HuH-7.5 (cell line): Measurements from ENCODE around the gene SLC6A1.

ENCODE experiments used
- DNase-seq: peaks from one replicate; pipeline ENCODE4 v3.0.0; 2011; ENCODE audit warnings: low spot score

Gene SLC6A1

DNA sequence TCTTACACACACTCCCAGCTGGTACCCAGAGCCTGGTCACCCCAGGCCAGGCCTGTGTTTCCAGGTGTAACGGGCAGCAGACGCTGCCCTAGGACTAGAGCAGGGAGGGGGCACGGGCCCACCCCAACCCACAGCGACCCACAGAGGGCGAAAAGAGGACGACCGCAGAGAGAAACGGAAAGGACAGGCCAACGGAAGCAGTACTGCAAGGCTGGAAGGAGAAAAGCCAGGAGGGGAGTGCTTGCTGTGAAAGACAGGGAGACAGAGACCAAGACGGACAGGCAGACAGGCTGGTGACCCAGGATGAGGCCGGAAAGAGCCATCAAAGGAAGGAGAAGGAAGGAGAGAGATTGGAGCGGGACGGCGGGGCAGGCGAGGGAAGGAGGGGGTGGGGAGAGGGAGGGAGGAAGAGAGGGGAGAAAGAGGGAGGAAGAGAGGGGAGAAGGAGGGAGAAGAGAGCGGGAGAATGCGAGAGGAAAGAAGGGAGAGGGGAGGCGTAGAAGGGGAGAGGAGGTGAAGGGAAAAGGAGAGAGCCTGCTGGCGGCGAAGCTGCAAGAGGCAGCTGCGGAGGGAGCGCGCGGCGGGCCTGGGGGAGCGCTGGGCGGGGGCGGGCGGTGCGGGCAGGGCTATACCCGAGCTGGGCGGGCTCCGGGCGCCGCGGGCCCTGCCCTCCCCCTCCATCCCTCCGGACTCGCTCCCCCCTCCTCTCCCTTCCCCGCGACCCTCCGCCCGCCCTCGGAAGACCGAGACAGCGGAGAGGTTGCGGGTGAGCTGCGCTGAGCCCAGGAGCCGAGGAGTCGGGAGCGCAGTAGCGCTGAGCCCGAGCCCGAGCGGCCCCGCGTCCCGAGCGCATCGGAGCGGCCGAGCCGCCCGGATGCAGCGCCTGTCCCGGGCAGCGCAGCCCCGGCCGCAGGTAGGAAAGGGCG lies at the start of gene SLC6A1:
TSS of gene SLC6A1 (plus strand) at position 732 of the 926 bp plus-strand sequence. CDS start 24,464 bp downstream, outside the sequence.
- DNase-seq, result no peak

DNA sequence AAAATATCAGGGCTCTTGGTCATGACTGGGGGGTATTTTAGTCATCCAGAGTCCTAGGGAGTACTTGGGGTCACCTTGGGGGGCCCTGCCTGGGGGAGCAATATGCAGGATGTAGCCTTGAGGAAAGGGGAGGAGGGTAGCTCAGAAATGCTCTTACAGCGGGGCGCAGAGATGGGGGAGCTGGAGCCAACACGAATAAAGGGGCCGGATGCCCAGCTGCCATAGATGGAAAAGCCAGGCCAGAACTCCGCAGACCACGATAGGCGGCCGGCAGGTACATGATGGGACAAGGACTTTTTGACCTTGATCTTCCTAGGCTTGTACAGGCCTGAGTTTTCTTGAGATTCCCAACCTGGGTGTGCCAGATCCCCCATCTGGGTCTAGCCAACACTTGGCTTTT lies 47.7 kb upstream of the SLC6A1 start:
- no peak for DNase-seq

DNA sequence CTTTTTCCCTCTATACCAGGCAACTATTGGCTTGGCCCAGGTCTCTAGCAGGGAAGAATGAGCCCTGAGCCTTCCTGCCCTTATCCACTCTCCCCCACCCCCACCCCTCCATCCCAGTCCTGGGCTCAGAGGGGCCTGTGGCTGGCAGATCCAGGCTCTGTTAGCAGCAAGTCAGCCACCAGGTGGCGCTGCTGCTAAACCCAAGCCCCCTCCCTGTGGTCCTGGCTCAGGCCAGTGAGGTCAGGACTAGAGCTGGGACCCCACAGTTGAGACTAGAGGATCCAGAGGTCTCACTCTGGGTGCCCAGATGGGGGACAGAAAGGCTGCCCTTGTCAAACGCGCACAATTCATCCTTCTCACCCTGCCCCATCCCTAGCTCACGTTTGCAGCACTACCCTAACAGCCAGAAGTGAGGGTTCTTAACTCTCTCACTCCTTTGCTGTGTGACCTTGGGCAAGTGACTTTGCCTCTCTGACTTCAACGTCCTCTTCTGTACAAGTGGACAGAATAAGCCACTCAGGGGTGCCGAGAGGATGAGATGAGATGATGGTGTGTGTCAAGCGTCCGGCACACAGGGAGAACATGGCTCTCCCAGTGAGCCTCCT lies 46.8 kb upstream of the SLC6A1 start:
- DNase-seq, result peak; percentile 98

DNA sequence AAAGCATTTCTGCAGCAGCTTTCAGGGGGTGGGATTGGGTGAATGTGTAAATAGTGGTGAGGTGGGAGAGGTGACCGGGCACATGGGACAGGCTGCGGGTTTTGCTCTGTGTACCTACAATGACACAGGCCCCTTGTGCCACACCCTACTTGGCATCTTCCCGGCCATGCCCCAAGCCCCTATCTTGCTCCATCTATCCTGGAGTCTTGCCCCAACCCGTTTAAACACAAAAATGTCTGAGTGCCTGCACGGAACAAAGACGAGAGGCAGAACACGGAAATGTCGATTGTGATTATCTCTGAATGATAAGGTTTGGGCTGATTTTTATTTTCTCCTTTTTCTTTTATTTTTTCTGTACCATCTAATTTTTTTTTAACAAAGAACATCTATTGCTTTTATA lies 46.0 kb upstream of the SLC6A1 start:
- no peak for DNase-seq

DNA sequence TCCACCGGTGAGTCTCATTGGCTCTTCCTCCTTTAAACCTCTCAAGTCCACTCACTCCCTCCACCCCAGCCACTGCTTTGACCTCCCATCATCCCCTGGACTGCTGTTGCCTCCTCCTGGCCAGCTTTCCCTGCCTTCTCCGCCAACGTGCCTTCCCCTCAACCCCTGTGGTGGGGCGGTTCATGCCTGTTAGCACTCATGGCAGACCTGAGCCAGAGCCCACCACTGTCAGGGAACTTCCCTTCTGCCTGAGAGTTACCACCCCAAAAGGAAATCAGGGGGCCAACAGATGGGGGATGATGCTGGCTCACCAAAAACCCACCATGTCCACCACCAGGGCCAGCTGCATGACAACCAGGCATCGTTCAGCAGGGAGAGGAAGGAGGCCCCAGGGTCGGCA lies 44.2 kb upstream of the SLC6A1 start:
- no peak for DNase-seq

DNA sequence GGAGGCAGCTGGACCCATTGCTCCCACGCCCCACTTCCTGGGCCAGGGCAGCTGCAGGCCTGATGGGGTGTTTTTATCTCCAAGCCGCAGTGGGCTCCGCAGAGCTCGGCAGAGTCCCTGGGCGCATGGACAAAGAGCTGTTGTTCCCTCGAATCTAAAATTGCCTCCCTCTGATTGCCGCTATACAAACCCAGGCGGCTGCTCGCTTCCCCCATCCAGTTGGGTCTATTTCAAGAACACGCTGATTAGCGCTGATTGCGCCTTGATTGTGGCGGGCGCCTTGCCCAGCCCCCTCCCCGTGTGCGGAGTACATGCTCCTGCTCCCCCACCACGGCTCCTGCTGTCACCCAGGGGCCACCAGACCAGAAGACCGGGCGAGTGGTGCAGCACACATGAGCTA lies 43.4 kb upstream of the SLC6A1 start:
- no peak for DNase-seq

DNA sequence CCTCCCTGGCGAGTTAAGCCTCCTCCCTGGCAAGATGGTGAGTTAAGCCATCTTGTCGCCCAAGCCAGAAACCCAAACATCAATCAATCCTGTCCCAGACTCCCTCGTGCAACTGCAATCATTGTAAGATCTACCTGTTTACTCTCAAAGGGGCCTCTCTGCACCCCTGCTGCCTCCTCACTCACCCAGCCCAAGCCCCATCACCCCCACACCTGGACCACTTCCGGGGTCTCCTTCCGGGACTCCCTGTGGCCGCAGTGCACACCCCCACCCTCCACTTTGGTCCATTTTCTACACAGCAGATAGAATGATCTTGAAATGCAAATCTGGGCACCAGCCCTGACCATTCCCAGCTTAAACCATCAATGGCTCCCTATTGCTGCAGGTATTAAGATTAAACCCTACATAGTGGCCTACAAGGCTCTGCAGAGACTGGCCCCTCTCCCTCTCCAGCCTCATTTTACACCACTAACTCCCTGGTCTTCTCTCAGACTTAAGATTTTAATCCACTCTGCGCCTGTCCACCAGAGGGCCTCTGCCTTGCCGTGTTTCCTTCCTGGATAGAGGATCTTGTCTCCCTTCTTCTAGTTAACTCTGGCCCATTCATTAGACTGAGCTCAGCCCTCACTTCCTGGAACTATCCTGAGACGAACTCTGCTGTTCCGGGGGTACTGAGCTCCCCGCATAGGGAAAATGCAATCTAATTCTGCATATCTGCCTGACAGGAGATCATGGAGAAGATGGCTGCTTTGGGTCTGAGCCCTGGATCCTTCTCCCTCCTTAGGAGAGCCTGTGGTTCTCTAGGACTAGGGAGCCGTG lies 41.9 kb upstream of the SLC6A1 start:
- peak; percentile 62 for DNase-seq

DNA sequence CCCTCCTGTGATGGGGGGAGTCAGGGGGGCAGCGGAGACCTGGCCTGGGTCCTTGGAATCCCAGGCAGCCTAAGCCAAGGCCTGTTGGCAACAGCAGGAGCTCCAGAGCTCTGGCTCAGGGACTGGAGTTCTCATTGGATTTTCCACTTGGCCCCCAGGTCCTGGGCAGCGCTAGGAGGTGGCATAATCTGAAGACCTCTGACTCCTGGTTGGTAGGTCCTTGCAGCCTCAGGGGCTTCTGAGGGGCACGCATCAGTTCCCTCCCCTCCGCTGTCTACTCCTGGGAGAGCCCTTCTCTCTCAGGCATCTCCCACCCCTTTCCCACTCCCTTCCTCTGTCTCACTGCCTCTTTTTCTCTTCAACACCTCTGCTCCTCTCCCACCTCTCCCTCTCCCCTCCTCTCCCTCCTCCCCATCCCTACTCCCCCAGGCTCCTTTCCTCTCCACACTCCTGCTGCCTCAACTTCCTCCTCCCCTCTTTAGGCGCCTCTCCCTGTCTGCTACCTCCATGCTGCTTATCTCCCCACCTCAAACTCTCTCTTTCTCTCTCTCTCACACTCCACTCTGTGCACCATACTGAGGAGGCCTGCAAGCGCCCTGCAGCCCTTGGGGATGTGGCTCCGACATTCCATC lies 41.1 kb upstream of the SLC6A1 start:
- no peak for DNase-seq

DNA sequence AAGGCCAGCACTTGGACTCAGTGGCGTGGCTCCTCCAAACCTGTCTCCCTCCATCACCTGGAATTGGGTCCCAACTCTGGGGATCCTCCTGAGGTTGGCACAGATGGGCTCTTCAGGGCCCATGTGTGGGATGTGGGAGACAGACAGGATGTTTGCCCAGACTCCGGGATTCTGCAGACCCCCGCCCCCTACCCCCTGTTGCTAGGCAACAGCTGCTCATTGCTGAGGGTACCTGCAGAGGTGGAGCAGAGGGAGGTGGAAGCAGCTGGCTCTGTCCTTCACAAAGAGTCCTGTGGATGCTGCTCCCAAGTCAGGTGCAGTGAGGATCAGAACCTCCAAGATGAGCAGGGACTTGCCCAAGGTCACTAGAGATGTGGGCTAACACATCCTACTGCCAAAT lies 40.0 kb upstream of the SLC6A1 start:
- no peak for DNase-seq

DNA sequence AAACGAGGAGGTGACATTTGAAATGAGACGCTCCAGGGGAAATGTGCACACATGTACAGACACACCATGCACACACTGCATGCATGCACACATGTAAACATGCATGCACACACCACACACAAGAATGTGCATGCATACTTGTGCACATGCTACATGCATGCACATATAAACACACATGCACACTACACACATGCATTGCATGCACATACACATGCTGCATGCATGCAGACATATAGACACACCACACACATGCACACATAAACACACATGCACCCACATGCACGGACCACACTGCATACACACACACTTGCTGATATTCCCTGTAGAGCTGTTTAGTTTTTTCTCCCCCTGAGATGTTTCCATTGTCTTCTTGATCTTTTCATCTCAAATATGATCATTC lies 37.8 kb upstream of the SLC6A1 start:
- no peak for DNase-seq

DNA sequence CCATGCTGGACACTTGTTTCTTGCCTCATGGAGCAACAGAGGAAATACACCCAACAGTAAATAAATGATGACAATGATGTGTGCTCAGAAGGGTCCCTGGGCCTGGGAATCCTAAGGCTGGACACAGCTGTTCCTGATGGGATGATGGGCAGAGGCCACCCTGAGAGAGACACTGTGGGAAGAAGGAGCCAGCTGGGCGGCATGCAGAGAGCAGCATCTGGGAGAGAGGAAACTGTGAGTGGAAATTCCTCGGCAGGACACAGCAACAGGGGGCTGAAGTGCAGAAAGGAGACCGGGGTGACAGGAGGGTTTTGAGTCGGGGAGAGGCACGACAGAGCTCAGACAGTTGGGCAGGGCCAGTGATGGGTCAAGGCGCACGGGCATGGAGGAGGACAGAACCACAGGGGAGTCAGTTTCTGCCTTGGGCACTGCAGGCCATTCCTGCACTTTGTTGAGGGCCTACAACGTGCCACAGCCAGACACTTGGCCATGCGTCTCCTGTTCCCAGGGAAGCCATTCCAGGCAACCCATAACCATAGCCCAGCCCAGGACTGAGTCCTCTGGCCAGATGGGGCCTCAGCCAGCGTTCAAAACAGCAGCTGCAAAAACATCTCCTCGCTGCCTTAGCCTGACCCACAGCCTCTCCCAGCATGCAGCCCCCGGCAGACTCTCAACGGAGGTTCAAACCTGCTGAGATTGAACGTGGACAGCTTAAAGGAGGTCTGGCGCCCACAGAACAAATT lies 36.7 kb upstream of the SLC6A1 start:
- DNase-seq, result no peak

DNA sequence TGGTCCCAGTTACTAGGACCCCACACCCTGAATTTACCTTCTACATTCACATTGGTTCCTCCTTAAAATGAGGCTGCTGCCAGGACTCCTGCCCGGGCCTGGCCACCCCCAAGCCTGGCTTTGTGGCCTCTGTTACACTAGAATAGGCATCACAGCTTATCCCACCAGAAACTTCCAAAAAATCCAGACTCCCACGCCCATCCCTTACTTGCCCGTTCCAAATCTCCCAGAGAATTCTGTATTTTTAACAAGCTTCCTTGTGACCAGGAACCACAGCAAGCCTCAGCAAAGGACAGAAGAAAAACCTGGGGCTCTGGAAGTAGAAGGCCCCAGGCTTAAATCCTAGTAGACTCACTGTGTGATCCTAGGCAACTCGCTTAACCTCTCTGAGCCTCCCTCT lies 36.0 kb upstream of the SLC6A1 start:
- no peak for DNase-seq

DNA sequence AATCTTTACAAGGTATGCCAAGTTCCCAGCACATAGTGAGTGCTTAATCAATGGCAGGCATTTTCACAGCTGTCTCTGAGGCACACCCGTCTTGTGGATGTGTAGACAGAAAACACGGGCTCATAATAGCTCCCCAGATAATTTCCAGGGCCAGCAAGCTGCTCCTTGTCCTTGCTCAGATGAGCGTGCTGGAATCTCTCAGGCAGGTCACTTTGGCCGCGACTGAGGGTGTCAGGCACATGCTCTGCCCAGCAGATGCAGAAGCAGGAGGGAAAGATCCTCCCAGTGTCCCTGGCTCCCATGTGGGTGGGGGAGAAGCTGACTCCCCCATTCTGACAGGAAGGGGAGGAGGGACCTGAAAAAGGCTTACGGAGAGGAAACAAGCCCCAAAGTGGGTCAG lies 35.6 kb upstream of the SLC6A1 start:
- DNase-seq, result no peak

DNA sequence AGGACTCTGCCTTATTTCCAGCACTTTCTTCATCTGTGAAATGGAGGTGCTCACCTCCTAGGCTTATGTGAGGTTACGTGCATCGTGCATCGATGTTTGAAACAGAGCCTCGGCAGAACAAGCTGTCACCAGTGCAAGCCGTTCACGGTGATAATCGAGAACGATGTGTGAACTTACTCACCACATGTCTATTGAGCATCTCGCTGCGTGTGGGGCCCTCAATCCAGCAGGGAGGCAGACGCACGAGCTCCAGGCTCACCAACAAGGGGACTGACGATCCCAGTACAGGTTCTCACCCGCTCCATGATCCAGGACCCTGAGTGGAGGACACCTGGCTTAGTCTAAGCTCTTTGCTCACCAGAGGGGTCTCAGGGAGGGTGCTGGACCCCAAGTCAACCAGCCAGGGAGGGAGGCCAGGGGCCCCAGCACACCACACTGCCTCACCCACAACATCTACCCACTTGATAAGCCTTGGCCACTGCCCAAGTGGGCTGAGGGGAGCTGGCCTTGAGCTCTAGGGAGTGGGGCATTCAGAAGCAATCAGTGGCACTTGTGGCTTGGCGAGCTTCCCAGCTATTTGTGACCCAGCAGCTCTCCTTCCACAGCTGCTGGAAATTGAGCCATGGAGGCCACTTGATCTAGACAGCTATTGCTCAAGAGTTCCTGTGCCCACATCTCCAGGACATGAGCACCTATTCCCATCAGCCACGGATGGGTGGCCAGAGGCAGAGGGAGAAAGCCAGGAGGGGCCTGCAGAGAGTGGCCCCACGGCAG lies 34.4 kb upstream of the SLC6A1 start:
- DNase-seq, result no peak

DNA sequence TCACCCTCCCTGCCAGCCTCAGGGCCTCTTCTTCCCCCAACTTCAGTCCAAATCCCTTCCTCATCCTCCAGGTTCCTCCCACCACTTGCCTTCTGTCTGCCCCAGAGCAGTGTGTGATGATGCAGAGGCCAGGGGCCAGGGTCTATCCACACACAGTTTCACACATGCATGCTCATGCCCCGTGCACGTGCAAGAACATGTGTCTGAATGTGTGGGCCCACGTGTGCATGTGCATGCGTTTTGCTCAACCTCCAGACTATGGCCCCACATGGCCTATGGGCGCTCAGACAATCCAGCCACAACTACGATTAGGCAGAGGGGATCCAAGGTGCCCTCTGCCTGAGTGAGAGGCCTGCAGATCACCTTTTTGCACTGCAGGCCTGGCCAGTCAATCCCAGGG lies 32.3 kb upstream of the SLC6A1 start:
- DNase-seq, result no peak

DNA sequence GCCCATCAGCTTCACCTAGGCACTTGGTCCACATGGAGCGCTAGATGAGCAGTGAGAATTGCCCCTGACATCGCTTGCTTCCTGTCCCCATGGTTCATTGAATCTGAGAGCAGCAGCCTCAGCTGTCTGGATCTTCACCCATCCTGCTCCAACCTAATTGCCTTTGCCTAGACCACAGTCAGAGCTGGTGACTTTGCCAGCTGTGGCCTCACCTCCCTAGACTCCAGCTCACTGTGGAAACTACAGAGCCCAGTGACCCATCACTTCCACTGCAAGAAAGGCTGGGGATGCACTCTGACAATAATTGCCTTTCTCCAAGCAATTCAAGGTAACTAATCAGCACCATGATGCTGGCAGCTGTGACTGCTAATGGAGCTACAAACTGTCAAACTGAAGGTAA lies 30.6 kb upstream of the SLC6A1 start:
- no peak for DNase-seq

DNA sequence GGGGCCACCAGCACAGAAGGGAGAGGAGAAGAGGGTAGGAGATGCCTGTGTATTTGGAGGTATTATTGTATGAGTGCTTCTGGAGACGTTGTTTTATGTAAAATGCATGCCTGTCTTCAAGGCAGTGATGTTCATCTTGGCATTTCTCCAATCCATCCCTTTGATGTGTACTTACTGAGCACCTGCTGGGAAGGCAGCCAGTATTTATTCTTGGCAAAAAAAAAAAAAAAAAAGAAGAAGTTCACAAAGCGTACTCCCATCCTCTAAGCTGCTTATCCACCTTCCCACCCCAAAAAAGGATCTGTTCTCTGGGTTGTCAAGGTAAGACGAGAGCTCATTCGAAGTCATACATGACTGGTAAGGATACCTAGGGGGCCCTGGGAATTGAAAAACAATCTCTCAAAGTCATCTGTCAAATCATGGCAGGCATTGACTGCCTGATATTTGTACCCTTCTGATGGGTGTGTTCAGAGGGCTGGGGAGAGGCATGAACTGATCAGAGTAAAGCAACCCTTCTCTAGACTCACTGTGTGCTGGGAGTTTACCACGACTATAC lies 30.0 kb upstream of the SLC6A1 start:
- DNase-seq, result no peak

DNA sequence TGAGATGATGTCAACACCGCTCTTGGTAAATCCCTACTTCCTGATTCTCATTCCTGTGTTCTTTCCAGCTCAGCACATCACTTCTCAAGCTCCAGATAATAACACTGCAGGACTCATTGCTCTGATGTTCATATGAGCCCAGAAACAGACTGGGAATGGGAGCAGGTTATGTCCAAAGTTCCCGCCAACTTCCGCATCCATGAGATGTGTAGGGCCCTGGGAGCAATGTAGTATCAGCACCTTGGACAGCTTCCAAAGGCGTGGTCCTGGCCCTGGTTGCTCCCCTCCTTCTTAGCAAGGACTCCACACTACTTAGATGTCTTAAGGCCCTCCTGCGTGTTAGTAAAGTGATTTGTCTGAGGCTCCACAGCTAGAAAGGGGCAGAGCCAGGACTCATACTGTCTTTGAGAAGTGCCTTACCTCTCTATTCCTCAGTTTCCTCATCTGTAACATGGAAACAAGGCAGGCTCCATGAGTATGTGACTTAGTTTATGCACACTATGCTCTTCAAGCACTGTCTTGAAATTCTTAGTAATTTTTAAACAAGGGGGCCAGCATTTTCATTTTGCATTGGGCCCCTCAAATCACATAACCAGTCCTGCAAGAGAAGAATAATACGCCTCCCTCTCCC lies 27.9 kb upstream of the SLC6A1 start:
- DNase-seq, result peak; percentile 77

DNA sequence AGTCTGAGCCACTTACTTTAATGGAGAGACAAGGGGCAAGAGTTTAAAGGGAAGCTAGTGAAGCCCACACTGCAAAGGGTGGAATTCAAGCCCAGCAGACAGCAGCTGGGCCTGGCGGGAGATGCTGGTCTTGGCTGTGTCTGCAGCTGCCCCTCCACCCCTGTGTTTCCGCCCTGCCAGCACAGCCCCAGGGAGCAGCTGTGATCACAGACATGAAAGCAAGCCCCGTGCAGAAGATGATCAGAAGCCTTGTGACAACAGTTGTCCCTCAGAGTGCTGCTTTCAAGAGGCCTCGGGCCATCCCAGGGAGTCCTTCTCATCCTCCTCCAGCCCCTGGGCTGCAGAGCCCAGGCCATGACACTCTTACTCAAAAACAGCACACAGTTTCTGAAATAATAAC lies 24.1 kb upstream of the SLC6A1 start:
- DNase-seq, result no peak
